KMS-11 (cell line): ENCODE data around the gene PHPT1.

ENCODE experiments used
- H2AFZ ChIP-seq: fragments of 200-600 bp; sonication (generic); 2 replicates; pipeline ENCODE4 v1.6.1; 2016; ENCODE audit warnings: antibody characterized with exemption, mixed run types, low read depth
- H3K27ac ChIP-seq: fragments of 200-600 bp; sonication (generic); 2 replicates; pipeline ENCODE4 v1.6.1; 2016; ENCODE audit warnings: mild to moderate bottlenecking, mixed run types
- H3K27me3 ChIP-seq: fragments of 200-600 bp; sonication (generic); 2 replicates; pipeline ENCODE4 v1.6.1; 2017; ENCODE audit warnings: mild to moderate bottlenecking, low read depth, mixed run types, moderate library complexity; ENCODE audit not compliant: insufficient read depth
- H3K36me3 ChIP-seq: fragments of 200-600 bp; sonication (generic); 2 replicates; pipeline ENCODE4 v1.6.1; 2017; ENCODE audit warnings: mild to moderate bottlenecking, mixed run types; ENCODE audit not compliant: insufficient read depth
- H3K4me1 ChIP-seq: fragments of 200-600 bp; sonication (generic); 2 replicates; pipeline ENCODE4 v1.6.1; 2016; ENCODE audit warnings: mild to moderate bottlenecking, low read depth, mixed run types; ENCODE audit not compliant: poor library complexity, severe bottlenecking
- H3K4me2 ChIP-seq: fragments of 200-600 bp; sonication (generic); 2 replicates; pipeline ENCODE4 v1.7.0; 2016; ENCODE audit warnings: mild to moderate bottlenecking, mixed run types
- H3K4me3 ChIP-seq: fragments of 200-600 bp; sonication (generic); IDR thresholded peaks from 2 replicates; pipeline ENCODE4 v1.6.1; 2017; ENCODE audit warnings: low read depth, low read length, mixed read lengths; ENCODE audit not compliant: insufficient read depth
- H3K79me2 ChIP-seq: fragments of 200-600 bp; sonication (generic); 2 replicates; pipeline ENCODE4 v1.6.1; 2016; ENCODE audit warnings: low read depth, mixed run types; ENCODE audit not compliant: insufficient read depth
- H3K9ac ChIP-seq: fragments of 200-600 bp; sonication (generic); 2 replicates; pipeline ENCODE4 v1.6.1; 2016; ENCODE audit warnings: mild to moderate bottlenecking, mixed run types
- H4K20me1 ChIP-seq: fragments of 200-600 bp; sonication (generic); 2 replicates; pipeline ENCODE4 v1.6.1; 2016; ENCODE audit warnings: mild to moderate bottlenecking, mixed run types; ENCODE audit not compliant: insufficient read depth
- TF ChIP-seq, protein P1 (sequence below): fragments of 200-600 bp; sonication (generic); conservative IDR thresholded peaks from 2 replicates; pipeline ENCODE4 v1.6.1; 2017; ENCODE audit warnings: low read depth, mild to moderate bottlenecking, antibody characterized with exemption, low read length, moderate library complexity, mixed read lengths

PHPT1 gene

DNA sequence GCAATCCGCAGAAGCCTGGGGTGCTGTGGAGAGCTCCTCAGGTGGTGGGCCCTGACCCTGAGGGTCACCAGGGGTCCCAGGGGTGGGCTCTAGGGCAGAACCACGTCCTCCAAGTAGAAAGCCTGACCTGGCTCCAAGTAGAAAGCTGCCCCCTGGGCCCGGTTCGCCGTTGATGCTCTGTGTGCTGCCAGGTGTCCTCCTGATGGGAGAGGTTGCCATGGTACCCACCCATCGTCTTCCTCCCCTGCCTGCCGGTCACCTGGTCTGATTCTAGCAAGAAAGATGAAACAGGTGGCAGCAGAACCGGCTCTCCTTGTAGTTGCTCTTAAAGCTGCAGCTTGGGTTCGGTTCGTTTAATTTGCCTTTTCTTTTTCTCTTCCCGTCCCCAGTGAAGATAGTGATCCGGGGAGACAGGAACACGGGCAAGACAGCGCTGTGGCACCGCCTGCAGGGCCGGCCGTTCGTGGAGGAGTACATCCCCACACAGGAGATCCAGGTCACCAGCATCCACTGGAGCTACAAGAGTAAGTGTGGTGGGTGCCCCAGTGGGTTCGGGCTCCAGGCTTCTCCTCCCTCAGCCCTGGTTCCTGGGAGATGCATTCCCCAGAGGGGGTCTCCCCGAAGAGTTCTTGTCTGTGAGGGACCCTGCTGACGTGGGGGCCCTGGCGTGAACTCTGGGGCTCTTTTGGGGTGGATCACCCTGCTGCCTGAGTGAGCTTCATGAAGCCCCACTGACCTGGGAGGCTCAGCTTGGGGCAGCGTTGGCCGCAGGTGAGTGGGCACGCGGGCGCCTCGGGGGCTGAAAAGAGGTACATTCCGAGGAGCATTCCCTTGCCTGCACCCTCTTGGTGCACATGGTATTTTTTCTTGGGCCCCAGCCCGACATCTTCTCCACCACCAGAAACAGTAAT is 25.8 kb upstream of the PHPT1 start:
- TF ChIP-seq, protein P1, sequence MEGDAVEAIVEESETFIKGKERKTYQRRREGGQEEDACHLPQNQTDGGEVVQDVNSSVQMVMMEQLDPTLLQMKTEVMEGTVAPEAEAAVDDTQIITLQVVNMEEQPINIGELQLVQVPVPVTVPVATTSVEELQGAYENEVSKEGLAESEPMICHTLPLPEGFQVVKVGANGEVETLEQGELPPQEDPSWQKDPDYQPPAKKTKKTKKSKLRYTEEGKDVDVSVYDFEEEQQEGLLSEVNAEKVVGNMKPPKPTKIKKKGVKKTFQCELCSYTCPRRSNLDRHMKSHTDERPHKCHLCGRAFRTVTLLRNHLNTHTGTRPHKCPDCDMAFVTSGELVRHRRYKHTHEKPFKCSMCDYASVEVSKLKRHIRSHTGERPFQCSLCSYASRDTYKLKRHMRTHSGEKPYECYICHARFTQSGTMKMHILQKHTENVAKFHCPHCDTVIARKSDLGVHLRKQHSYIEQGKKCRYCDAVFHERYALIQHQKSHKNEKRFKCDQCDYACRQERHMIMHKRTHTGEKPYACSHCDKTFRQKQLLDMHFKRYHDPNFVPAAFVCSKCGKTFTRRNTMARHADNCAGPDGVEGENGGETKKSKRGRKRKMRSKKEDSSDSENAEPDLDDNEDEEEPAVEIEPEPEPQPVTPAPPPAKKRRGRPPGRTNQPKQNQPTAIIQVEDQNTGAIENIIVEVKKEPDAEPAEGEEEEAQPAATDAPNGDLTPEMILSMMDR = no peak
- no peak overlapping the region for H3K4me2 ChIP-seq
- no peak overlapping the region for H2AFZ ChIP-seq
- H3K27ac ChIP-seq = no peak overlapping the region
- no peaks in the 10 kb centered on the region for H3K27me3 ChIP-seq
- no peaks in the 10 kb centered on the region; the same call in 1 of the 2 replicates for H4K20me1 ChIP-seq
- H3K9ac ChIP-seq = no peak overlapping the region
- H3K79me2 ChIP-seq = no peaks in the 10 kb centered on the region; the same call in 1 of the 2 replicates
- no peaks in the 10 kb centered on the region for H3K36me3 ChIP-seq
- H3K4me1 ChIP-seq = no peaks in the 10 kb centered on the region
- H3K4me3 ChIP-seq = no peak overlapping the region

DNA sequence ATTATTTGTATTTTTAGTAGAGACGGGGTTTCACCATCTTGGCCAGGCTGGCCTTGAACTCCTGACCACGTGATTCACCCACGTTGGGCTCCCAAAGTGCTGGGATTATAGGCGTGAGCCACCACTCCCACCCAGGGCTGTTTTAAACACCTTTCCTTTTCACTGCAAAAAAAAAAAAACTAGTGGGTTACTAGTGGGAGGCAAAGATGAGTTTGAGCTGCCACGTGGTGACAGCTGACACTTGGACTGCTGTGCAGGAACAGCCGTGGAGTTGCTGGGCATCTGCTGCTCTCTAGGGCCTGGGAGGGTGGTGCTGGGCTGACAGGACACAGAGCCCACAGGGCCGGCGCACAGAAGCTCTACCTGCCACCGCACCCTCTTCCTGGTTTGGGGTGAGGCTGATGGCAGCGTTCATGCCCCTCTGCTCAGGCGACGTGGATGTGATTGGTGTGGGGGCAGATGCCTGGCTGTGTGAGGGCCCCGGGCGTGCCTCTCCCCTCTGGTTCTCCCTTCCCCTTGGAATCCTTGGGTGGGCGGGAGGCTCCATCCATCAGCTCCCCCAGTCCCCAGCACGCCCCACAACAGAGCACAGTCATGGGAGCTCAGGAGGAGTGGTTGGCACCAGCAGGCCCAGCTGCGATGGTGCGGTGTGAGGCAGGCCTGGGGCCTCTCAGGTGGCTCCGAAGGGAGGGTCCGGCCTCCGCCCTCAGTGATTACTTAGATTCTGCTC is 24.5 kb upstream of the PHPT1 start:
- Histone ChIP-seq H3K4me1 (no peaks in the 10 kb centered on the region), H2AFZ (no peak overlapping the region), H3K27me3 (no peaks in the 10 kb centered on the region), H3K27ac (no peak overlapping the region), H3K79me2 (no peaks in the 10 kb centered on the region; the same call in 1 of the 2 replicates), H3K9ac (no peak overlapping the region), H3K36me3 (no peaks in the 10 kb centered on the region), H3K4me2 (no peak overlapping the region), H3K4me3 (no peak overlapping the region), H4K20me1 (no peaks in the 10 kb centered on the region; the same call in 1 of the 2 replicates)
- TF ChIP-seq, protein P1 = no peak

DNA sequence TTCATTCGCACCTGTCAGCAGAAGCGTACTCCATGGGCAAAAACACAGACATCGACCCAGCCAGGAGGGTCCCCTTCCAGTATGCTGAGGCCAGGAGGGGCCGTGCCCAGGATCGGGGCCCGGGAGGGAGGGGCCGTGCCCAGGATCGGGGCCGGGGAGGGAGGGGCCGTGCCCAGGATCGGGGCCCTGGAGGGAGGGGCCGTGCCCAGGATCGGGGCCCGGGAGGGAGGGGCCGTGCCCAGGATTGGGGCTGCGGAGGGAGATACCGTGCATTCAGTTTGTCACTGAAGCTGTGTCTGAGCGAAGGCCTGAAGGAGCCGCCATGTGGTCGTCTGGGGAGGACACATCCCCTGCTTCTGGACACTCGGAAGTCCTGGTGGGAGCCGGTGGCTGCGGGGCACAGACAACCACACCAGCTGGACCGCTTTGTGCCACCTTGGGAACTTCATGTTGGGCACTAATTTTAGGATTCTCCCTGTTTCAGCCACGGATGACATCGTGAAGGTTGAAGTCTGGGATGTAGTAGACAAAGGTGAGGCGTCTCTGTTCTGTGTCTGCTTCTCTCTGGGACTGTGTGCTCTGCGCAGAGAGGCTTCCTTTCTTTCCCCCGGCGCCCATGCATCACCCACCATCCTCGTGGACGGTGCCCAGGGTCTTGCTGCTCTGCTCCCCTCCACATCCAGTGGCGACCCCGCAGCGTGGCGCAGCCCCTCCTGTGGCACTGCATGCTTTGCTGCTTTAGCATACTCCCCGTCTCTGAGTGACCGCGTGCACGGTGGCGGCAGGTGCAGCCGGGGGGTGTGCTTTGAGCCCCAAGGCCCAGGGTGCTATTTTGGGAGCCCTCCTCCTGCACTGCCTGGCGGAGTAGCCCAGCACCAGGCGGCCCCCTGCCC is 23.7 kb upstream of the PHPT1 start:
- Histone ChIP-seq H3K4me1 (no peaks in the 10 kb centered on the region), H3K9ac (no peak overlapping the region), H3K4me2 (no peak overlapping the region), H3K27ac (no peak overlapping the region), H3K27me3 (no peaks in the 10 kb centered on the region), H2AFZ (no peak overlapping the region), H4K20me1 (no peaks in the 10 kb centered on the region; the same call in 1 of the 2 replicates), H3K79me2 (no peaks in the 10 kb centered on the region; the same call in 1 of the 2 replicates), H3K36me3 (no peaks in the 10 kb centered on the region), H3K4me3 (no peak overlapping the region)
- TF ChIP-seq, protein P1 = no peak

DNA sequence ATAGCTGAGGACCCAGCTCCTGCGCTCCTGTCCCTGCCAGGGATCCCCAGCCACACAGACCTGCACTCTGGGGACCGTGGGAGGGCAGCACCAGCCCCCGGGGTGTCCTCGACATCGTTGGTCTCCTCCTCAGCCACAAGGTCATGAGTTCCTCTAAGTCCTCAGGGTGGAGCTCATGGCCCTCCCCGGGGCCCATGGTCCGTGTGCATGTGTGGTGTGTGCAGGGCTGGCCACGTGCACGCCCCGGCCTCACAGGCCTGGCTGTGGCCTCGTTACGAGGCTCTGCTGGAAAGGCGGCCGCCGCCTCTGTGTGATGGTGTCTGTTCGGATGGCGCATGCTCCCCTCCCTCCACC is 23.0 kb upstream of the PHPT1 start:
- Histone ChIP-seq H3K9ac (no peak overlapping the region), H3K4me3 (no peak overlapping the region), H3K27ac (no peak overlapping the region), H3K4me2 (no peak overlapping the region), H2AFZ (no peak overlapping the region), H4K20me1 (no peaks in the 10 kb centered on the region; the same call in 1 of the 2 replicates), H3K79me2 (no peaks in the 10 kb centered on the region), H3K36me3 (no peaks in the 10 kb centered on the region), H3K27me3 (no peaks in the 10 kb centered on the region), H3K4me1 (no peaks in the 10 kb centered on the region)
- TF ChIP-seq, protein P1 = no peak
